ENCODE results near the gene TMPRSS5. TPM values are rescaled to one million over a fixed set of nuclear protein-coding genes. Genes with fewer than 3 reads are reported as not detected.
"Not testable (repeated sequence)": the region's sequence is repeated elsewhere in the genome, so short reads cannot be mapped to it uniquely, and the experiment has no call there.

Gene TMPRSS5
- total and polyA plus RNA-seq, 7 experiments from 2014 or later: 0.50 to 1.5 (median 0.97) TPM; not detected in 2

GRCh38 chr11:113681282-113681681 lies 24.8 kb downstream of the TMPRSS5 start:
- Mint-ChIP-seq H3K4me1 (peaks cover 0 to 5% (median 0%) of the 10 kb centered on the region in 7 donors), H3K9me3 (no peaks in the 10 kb centered on the region), H3K27me3 (peaks cover 0 to 7% (median 4%) of the 10 kb centered on the region in 5 donors), H3K36me3 (no peaks in the 10 kb centered on the region), H3K27ac (no peak overlapping the region), H3K4me3 (no peak overlapping the region)
- H3K4me3 ChIP-seq (ENCODE audit: low read length): no peak overlapping the region
- H3K9me3 ChIP-seq (ENCODE audit: control insufficient read depth in 2 of 3, low read length in 3 of 3): no peaks in the 10 kb centered on the region
- ATAC-seq (no peak), DNase-seq (no peak)
- intact Hi-C loops (cut with micrococcal nuclease): no loop called here
- ChIA-PET CTCF (no interaction called here), POLR2A (no interaction called here)
- H3K36me3 ChIP-seq (ENCODE audit: control insufficient read depth in 2 of 3, insufficient read depth in 3 of 3, low read length in 3 of 3): no peaks in the 10 kb centered on the region
- no peak overlapping the region for H3K27ac ChIP-seq (ENCODE audit: low read depth, low read length)
- H3K4me1 ChIP-seq (ENCODE audit: control insufficient read depth in 2 of 2, insufficient read depth in 2 of 2, low read length in 2 of 2): no peaks in the 10 kb centered on the region
- no peaks in the 10 kb centered on the region for H3K27me3 ChIP-seq (ENCODE audit: control insufficient read depth in 2 of 2, insufficient read depth in 2 of 2, low read length in 2 of 2)

GRCh38 chr11:113677685-113678084 lies 28.4 kb downstream of the TMPRSS5 start:
- Mint-ChIP-seq H3K27ac (no peak overlapping the region), H3K4me3 (no peak overlapping the region), H3K4me1 (peaks cover 0 to 13% (median 0%) of the 10 kb centered on the region in 7 donors), H3K27me3 (peaks cover 0 to 11% (median 6%) of the 10 kb centered on the region in 5 donors), H3K9me3 (peaks cover 0 to 1% (median 0%) of the 10 kb centered on the region in 11 donors), H3K36me3 (no peaks in the 10 kb centered on the region)
- intact Hi-C loops (cut with micrococcal nuclease): no loop called here
- ChIA-PET CTCF (no interaction called here), POLR2A (no interaction called here)
- Histone ChIP-seq H3K4me1 (ENCODE audit: control insufficient read depth in 2 of 2, insufficient read depth in 2 of 2, low read length in 2 of 2) (no peaks in the 10 kb centered on the region), H3K36me3 (ENCODE audit: control insufficient read depth in 2 of 3, insufficient read depth in 3 of 3, low read length in 3 of 3) (no peaks in the 10 kb centered on the region), H3K9me3 (ENCODE audit: control insufficient read depth in 2 of 3, low read length in 3 of 3) (no peaks in the 10 kb centered on the region), H3K4me3 (ENCODE audit: low read length) (no peak overlapping the region), H3K27me3 (ENCODE audit: control insufficient read depth in 2 of 2, insufficient read depth in 2 of 2, low read length in 2 of 2) (no peaks in the 10 kb centered on the region), H3K27ac (ENCODE audit: low read depth, low read length) (no peak overlapping the region)
- ATAC-seq (no peak), DNase-seq (no peak)

- DNase-seq (no peak), ATAC-seq (no peak)
- Histone ChIP-seq H3K36me3 (ENCODE audit: control insufficient read depth in 2 of 3, insufficient read depth in 3 of 3, low read length in 3 of 3) (no peaks in the 10 kb centered on the region), H3K9me3 (ENCODE audit: control insufficient read depth in 2 of 3, low read length in 3 of 3) (no peaks in the 10 kb centered on the region), H3K4me1 (ENCODE audit: control insufficient read depth in 2 of 2, insufficient read depth in 2 of 2, low read length in 2 of 2) (no peaks in the 10 kb centered on the region), H3K27ac (ENCODE audit: low read depth, low read length) (no peak overlapping the region), H3K27me3 (ENCODE audit: control insufficient read depth in 2 of 2, insufficient read depth in 2 of 2, low read length in 2 of 2) (no peaks in the 10 kb centered on the region), H3K4me3 (ENCODE audit: low read length) (no peak overlapping the region)
- peaks cover 0 to 13% (median 6%) of the 10 kb centered on the region in 5 donors for H3K27me3 Mint-ChIP-seq
- no peak overlapping the region for H3K4me3 Mint-ChIP-seq
- ChIA-PET POLR2A (no interaction called here), CTCF (no interaction called here)
- no peak overlapping the region for H3K27ac Mint-ChIP-seq
- peaks cover 0 to 1% (median 0%) of the 10 kb centered on the region in 11 donors for H3K9me3 Mint-ChIP-seq
- intact Hi-C loops (cut with micrococcal nuclease): no loop called here
- peaks cover 0 to 13% (median 0%) of the 10 kb centered on the region in 7 donors for H3K4me1 Mint-ChIP-seq
- H3K36me3 Mint-ChIP-seq: no peaks in the 10 kb centered on the region
Observed at GRCh38 chr11:113675565-113675964, 30.5 kb downstream of the TMPRSS5 start.

GRCh38 chr11:113675003-113675561 lies 31.0 kb downstream of the TMPRSS5 start:
- Histone ChIP-seq H3K4me3 (ENCODE audit: low read length) (no peak overlapping the region), H3K36me3 (ENCODE audit: control insufficient read depth in 2 of 3, insufficient read depth in 3 of 3, low read length in 3 of 3) (no peaks in the 10 kb centered on the region), H3K27me3 (ENCODE audit: control insufficient read depth in 2 of 2, insufficient read depth in 2 of 2, low read length in 2 of 2) (no peaks in the 10 kb centered on the region), H3K27ac (ENCODE audit: low read depth, low read length) (no peak overlapping the region), H3K9me3 (ENCODE audit: control insufficient read depth in 2 of 3, low read length in 3 of 3) (no peaks in the 10 kb centered on the region), H3K4me1 (ENCODE audit: control insufficient read depth in 2 of 2, insufficient read depth in 2 of 2, low read length in 2 of 2) (no peaks in the 10 kb centered on the region)
- Mint-ChIP-seq H3K27ac (no peak overlapping the region), H3K4me1 (peaks cover 0 to 13% (median 0%) of the 10 kb centered on the region in 7 donors), H3K36me3 (no peaks in the 10 kb centered on the region), H3K4me3 (no peak overlapping the region), H3K27me3 (peaks cover 0 to 13% (median 6%) of the 10 kb centered on the region in 5 donors), H3K9me3 (peaks cover 0 to 1% (median 0%) of the 10 kb centered on the region in 11 donors)
- ATAC-seq (no peak), DNase-seq (no peak)
- ChIA-PET CTCF (no interaction called here), POLR2A (no interaction called here)
- intact Hi-C loops (cut with micrococcal nuclease): no loop called here

- Histone ChIP-seq H3K4me1 (ENCODE audit: control insufficient read depth in 2 of 2, insufficient read depth in 2 of 2, low read length in 2 of 2) (no peaks in the 10 kb centered on the region), H3K27me3 (ENCODE audit: control insufficient read depth in 2 of 2, insufficient read depth in 2 of 2, low read length in 2 of 2) (no peaks in the 10 kb centered on the region), H3K9me3 (ENCODE audit: control insufficient read depth in 2 of 3, low read length in 3 of 3) (no peaks in the 10 kb centered on the region), H3K36me3 (ENCODE audit: control insufficient read depth in 2 of 3, insufficient read depth in 3 of 3, low read length in 3 of 3) (no peaks in the 10 kb centered on the region), H3K4me3 (ENCODE audit: low read length) (no peak overlapping the region), H3K27ac (ENCODE audit: low read depth, low read length) (no peak overlapping the region)
- H3K4me3 Mint-ChIP-seq: no peak overlapping the region
- no peak for DNase-seq
- no peak overlapping the region for H3K27ac Mint-ChIP-seq
- CTCF ChIA-PET: no interaction called here
- ATAC-seq: no peak
- intact Hi-C loops (cut with micrococcal nuclease): no loop called here
- peaks cover 0 to 1% (median 0%) of the 10 kb centered on the region in 11 donors for H3K9me3 Mint-ChIP-seq
- peaks cover 0 to 13% (median 6%) of the 10 kb centered on the region in 5 donors for H3K27me3 Mint-ChIP-seq
- POLR2A ChIA-PET: no interaction called here
- H3K4me1 Mint-ChIP-seq: peaks cover 0 to 13% (median 0%) of the 10 kb centered on the region in 7 donors
- no peaks in the 10 kb centered on the region for H3K36me3 Mint-ChIP-seq
Observed at GRCh38 chr11:113674397-113674685, 31.8 kb downstream of the TMPRSS5 start.

- intact Hi-C loops (cut with micrococcal nuclease): no loop called here
Observed at GRCh38 chr11:113673550-113674396, 32.3 kb downstream of the TMPRSS5 start.

GRCh38 chr11:113671914-113672313 lies 34.2 kb downstream of the TMPRSS5 start:
- H3K27ac Mint-ChIP-seq; H3K9me3 ChIP-seq (ENCODE audit: control insufficient read depth in 2 of 3, low read length in 3 of 3); H3K27me3 ChIP-seq (ENCODE audit: control insufficient read depth in 2 of 2, insufficient read depth in 2 of 2, low read length in 2 of 2); ATAC-seq; H3K4me3 Mint-ChIP-seq; intact Hi-C loops (cut with micrococcal nuclease); H3K36me3 ChIP-seq (ENCODE audit: control insufficient read depth in 2 of 3, insufficient read depth in 3 of 3, low read length in 3 of 3); CTCF ChIA-PET; POLR2A ChIA-PET; H3K4me1 ChIP-seq (ENCODE audit: control insufficient read depth in 2 of 2, insufficient read depth in 2 of 2, low read length in 2 of 2); H3K36me3 Mint-ChIP-seq; H3K4me3 ChIP-seq (ENCODE audit: low read length); DNase-seq; H3K27ac ChIP-seq (ENCODE audit: low read depth, low read length): not testable (repeated sequence)
- peaks cover 0 to 29% (median 13%) of the 10 kb centered on the region in 5 donors for H3K27me3 Mint-ChIP-seq
- H3K4me1 Mint-ChIP-seq: peaks cover 0 to 13% (median 0%) of the 10 kb centered on the region in 7 donors
- peaks cover 0 to 13% (median 7%) of the 10 kb centered on the region in 11 donors for H3K9me3 Mint-ChIP-seq

More at GRCh38 chr11:113673550-113674396, 32.3 kb downstream of the TMPRSS5 start:
- DNase-seq (no peak), ATAC-seq (no peak)
- Mint-ChIP-seq H3K4me3 (no peak overlapping the region), H3K4me1 (peaks cover 0 to 13% (median 0%) of the 10 kb centered on the region in 7 donors), H3K36me3 (no peaks in the 10 kb centered on the region), H3K27me3 (peaks cover 0 to 17% (median 7%) of the 10 kb centered on the region in 5 donors), H3K27ac (no peak overlapping the region), H3K9me3 (peaks cover 0 to 4% (median 0%) of the 10 kb centered on the region in 11 donors)
- H3K27ac ChIP-seq (ENCODE audit: low read depth, low read length): no peak overlapping the region
- CTCF ChIA-PET: no interaction called here
- H3K4me3 ChIP-seq (ENCODE audit: low read length): no peak overlapping the region
- H3K27me3 ChIP-seq (ENCODE audit: control insufficient read depth in 2 of 2, insufficient read depth in 2 of 2, low read length in 2 of 2): no peaks in the 10 kb centered on the region
- no peaks in the 10 kb centered on the region for H3K36me3 ChIP-seq (ENCODE audit: control insufficient read depth in 2 of 3, insufficient read depth in 3 of 3, low read length in 3 of 3)
- no peaks in the 10 kb centered on the region for H3K9me3 ChIP-seq (ENCODE audit: control insufficient read depth in 2 of 3, low read length in 3 of 3)
- POLR2A ChIA-PET: no interaction called here
- H3K4me1 ChIP-seq (ENCODE audit: control insufficient read depth in 2 of 2, insufficient read depth in 2 of 2, low read length in 2 of 2): no peaks in the 10 kb centered on the region

Data from naive thymus-derived CD4-positive, alpha-beta T cell (primary cell).